Measurements from ENCODE around the gene ZNF324. TPM values are rescaled to one million over a fixed set of nuclear protein-coding genes. Genes with fewer than 3 reads are reported as not detected.

The ZNF324 gene
- total and polyA plus RNA-seq, 2 of the 13 experiments (the other 11 are each of a cell fraction or from before 2014, with no cell fraction given), result 1.1 to 4.7 TPM

GRCh38 chr19:58474997-58475713, 8.3 kb downstream of the ZNF324 start (continued):
- TF ChIP-seq ZNF432 (CRISPR knock-in tag; IDR thresholded peaks at IDR 0.05; ENCODE audit: borderline replicate concordance) (no peak), ARID2 (CRISPR knock-in tag; IDR thresholded peaks at IDR 0.05; ENCODE audit: borderline replicate concordance) (0 out of 2 replicates have a peak, but pooled peaks have one; percentile 26), FOSL2 (CRISPR knock-in tag; IDR thresholded peaks at IDR 0.05) (no peak), FOXM1 (CRISPR knock-in tag; IDR thresholded peaks at IDR 0.05) (no peak), HOXA5 (CRISPR knock-in tag; IDR thresholded peaks at IDR 0.05) (no peak), THAP8 (CRISPR knock-in tag; IDR thresholded peaks at IDR 0.05; ENCODE audit: borderline replicate concordance) (no peak), ZNF446 (CRISPR knock-in tag; IDR thresholded peaks at IDR 0.05) (no peak), XBP1 (CRISPR knock-in tag; IDR thresholded peaks at IDR 0.05) (no peak), ZNF562 (CRISPR knock-in tag; IDR thresholded peaks at IDR 0.05; ENCODE audit: borderline replicate concordance) (no peak), ZNF121 (CRISPR knock-in tag; IDR thresholded peaks at IDR 0.05) (no peak), IRF9 (CRISPR knock-in tag; IDR thresholded peaks at IDR 0.05; ENCODE audit: borderline replicate concordance) (no peak), SMAD3 (CRISPR knock-in tag; IDR thresholded peaks at IDR 0.05) (no peak), ZBTB39 (CRISPR knock-in tag; IDR thresholded peaks at IDR 0.05) (0 out of 2 replicates have a peak, but pooled peaks have one; percentile 20), AKNA (CRISPR knock-in tag; IDR thresholded peaks at IDR 0.05; ENCODE audit: borderline replicate concordance) (no peak), TMF1 (CRISPR knock-in tag; IDR thresholded peaks at IDR 0.05; ENCODE audit: low read depth) (no peak), HOMEZ (CRISPR knock-in tag; IDR thresholded peaks at IDR 0.05; ENCODE audit: low read depth) (no peak), ETV5 (CRISPR knock-in tag; IDR thresholded peaks at IDR 0.05; ENCODE audit: borderline replicate concordance) (no peak)
